HL-60 (cell line): ENCODE data around the gene FN1.

Source experiments
- CTCF ChIP-seq: IDR thresholded peaks from one replicate; pipeline ENCODE4 v1.5.1; 2011; ENCODE audit warnings: low read length, control low read depth, inconsistent platforms; ENCODE audit not compliant: insufficient read depth
- GABPA ChIP-seq: IDR thresholded peaks from 2 replicates; pipeline ENCODE4 v1.6.1; 2012; ENCODE audit warnings: low read depth
- POLR2AphosphoS5 ChIP-seq: IDR thresholded peaks from 2 replicates; pipeline ENCODE4 v1.6.1; 2012; ENCODE audit warnings: low read depth
- SPI1 ChIP-seq: IDR thresholded peaks from 2 replicates; pipeline ENCODE4 v1.6.1; 2012; ENCODE audit warnings: low read depth, mild to moderate bottlenecking, borderline replicate concordance
- TF ChIP-seq, protein P1 (sequence below): IDR thresholded peaks from 2 replicates; pipeline ENCODE4 v1.6.1; 2012; ENCODE audit warnings: low read depth; ENCODE audit not compliant: insufficient replicate concordance

DNA sequence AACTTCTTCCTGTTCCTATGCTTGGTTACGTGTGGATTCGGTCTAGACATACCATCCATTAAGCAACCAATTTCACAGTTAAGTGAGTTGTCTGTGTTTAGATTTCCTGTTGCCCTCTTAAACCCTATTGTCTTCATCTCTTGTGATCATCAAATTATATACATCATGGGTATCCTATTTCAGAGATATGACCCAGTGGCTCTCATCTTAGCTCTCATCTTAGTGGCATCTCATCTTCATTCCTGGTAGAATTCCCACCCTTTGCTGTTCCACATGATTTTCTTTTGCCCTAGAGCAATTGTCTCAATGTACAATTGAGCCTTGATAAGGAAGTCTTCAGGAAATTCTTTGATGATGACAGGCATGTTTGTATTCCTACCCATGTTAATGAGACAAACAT is 29.4 kb upstream of the FN1 start:
- TF ChIP-seq CTCF = no peak
- TF ChIP-seq, protein P1, sequence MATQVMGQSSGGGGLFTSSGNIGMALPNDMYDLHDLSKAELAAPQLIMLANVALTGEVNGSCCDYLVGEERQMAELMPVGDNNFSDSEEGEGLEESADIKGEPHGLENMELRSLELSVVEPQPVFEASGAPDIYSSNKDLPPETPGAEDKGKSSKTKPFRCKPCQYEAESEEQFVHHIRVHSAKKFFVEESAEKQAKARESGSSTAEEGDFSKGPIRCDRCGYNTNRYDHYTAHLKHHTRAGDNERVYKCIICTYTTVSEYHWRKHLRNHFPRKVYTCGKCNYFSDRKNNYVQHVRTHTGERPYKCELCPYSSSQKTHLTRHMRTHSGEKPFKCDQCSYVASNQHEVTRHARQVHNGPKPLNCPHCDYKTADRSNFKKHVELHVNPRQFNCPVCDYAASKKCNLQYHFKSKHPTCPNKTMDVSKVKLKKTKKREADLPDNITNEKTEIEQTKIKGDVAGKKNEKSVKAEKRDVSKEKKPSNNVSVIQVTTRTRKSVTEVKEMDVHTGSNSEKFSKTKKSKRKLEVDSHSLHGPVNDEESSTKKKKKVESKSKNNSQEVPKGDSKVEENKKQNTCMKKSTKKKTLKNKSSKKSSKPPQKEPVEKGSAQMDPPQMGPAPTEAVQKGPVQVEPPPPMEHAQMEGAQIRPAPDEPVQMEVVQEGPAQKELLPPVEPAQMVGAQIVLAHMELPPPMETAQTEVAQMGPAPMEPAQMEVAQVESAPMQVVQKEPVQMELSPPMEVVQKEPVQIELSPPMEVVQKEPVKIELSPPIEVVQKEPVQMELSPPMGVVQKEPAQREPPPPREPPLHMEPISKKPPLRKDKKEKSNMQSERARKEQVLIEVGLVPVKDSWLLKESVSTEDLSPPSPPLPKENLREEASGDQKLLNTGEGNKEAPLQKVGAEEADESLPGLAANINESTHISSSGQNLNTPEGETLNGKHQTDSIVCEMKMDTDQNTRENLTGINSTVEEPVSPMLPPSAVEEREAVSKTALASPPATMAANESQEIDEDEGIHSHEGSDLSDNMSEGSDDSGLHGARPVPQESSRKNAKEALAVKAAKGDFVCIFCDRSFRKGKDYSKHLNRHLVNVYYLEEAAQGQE = no peak
- no peak for TF ChIP-seq POLR2AphosphoS5
- no peak for TF ChIP-seq GABPA
- no peak for TF ChIP-seq SPI1
